Trophoblast cell (in vitro differentiated cells and primary cell): ENCODE data around the gene PADI1.

Experiments
- DNase-seq, 2 donors: peaks; one replicate each; pipeline ENCODE4 v3.0.0-alpha.2; 2016
- H2AFZ ChIP-seq: 2 replicates; pipeline ENCODE4 v1.6.1; 2013; ENCODE audit warnings: low read length, moderate library complexity, mild to moderate bottlenecking; ENCODE audit not compliant: insufficient read depth, poor library complexity
- H2AK5ac ChIP-seq: 2 replicates; pipeline ENCODE4 v1.6.1; 2013; ENCODE audit warnings: mild to moderate bottlenecking, low read length
- H2BK120ac ChIP-seq: 2 replicates; pipeline ENCODE4 v1.6.1; 2013; ENCODE audit warnings: low read length, mild to moderate bottlenecking, moderate library complexity; ENCODE audit not compliant: insufficient read depth, poor library complexity
- H2BK12ac ChIP-seq: 2 replicates; pipeline ENCODE4 v1.6.1; 2013; ENCODE audit warnings: mild to moderate bottlenecking, low read length, moderate library complexity
- H2BK5ac ChIP-seq: 2 replicates; pipeline ENCODE4 v1.6.1; 2013; ENCODE audit warnings: low read length, low read depth, moderate library complexity, mild to moderate bottlenecking; ENCODE audit not compliant: poor library complexity
- H3K14ac ChIP-seq: 2 replicates; pipeline ENCODE4 v1.6.1; 2013; ENCODE audit warnings: mild to moderate bottlenecking, low read length
- H3K18ac ChIP-seq: 2 replicates; pipeline ENCODE4 v1.6.1; 2013; ENCODE audit warnings: mild to moderate bottlenecking, low read length
- H3K23ac ChIP-seq: 2 replicates; pipeline ENCODE4 v1.6.1; 2013; ENCODE audit warnings: low read length
- H3K27ac ChIP-seq: 2 replicates; pipeline ENCODE4 v1.5.1; 2013; ENCODE audit warnings: low read depth, mild to moderate bottlenecking, inconsistent platforms, low read length, moderate library complexity
- H3K27me3 ChIP-seq: 2 replicates; pipeline ENCODE4 v1.6.1; 2013; ENCODE audit warnings: inconsistent platforms, mild to moderate bottlenecking, low read length, moderate library complexity; ENCODE audit not compliant: insufficient read depth
- H3K36me3 ChIP-seq, 2 experiments: 1 replicate in 1 of 2; 2 replicates in 1 of 2; pipeline ENCODE4 v1.6.1; 2013; ENCODE audit warnings: low read length in 2 of 2, mild to moderate bottlenecking in 2 of 2, moderate library complexity in 1 of 2; ENCODE audit not compliant: insufficient read depth in 2 of 2, control insufficient read depth in 1 of 2
- H3K4ac ChIP-seq: 2 replicates; pipeline ENCODE4 v1.6.1; 2013; ENCODE audit warnings: low read depth, mild to moderate bottlenecking, low read length, moderate library complexity
- H3K4me1 ChIP-seq, 2 experiments: 1 replicate in 1 of 2; 2 replicates in 1 of 2; pipeline ENCODE4 v1.6.1; 2013; ENCODE audit warnings: low read length in 2 of 2, mild to moderate bottlenecking in 2 of 2, moderate library complexity in 1 of 2; ENCODE audit not compliant: insufficient read depth in 2 of 2, control insufficient read depth in 1 of 2
- H3K4me2 ChIP-seq: 2 replicates; pipeline ENCODE4 v1.6.1; 2013; ENCODE audit warnings: inconsistent platforms, mild to moderate bottlenecking, low read length, moderate library complexity
- H3K4me3 ChIP-seq: 2 replicates; pipeline ENCODE4 v1.5.1; 2013; ENCODE audit warnings: mild to moderate bottlenecking, low read depth, low read length, inconsistent platforms
- H3K79me1 ChIP-seq: one replicate; pipeline ENCODE4 v1.6.1; 2013; ENCODE audit warnings: low read length
- H3K79me2 ChIP-seq: 2 replicates; pipeline ENCODE4 v1.6.1; 2013; ENCODE audit warnings: low read length, mild to moderate bottlenecking; ENCODE audit not compliant: control insufficient read depth, insufficient read depth, poor library complexity
- H3K9ac ChIP-seq: 2 replicates; pipeline ENCODE4 v1.6.1; 2013; ENCODE audit warnings: mild to moderate bottlenecking, low read length
- H3K9me3 ChIP-seq: 2 replicates; pipeline ENCODE4 v1.6.1; 2013; ENCODE audit warnings: low read depth, mild to moderate bottlenecking, control low read depth, inconsistent platforms, low read length; ENCODE audit not compliant: insufficient read depth
- H4K12ac ChIP-seq: 2 replicates; pipeline ENCODE4 v1.6.1; 2013; ENCODE audit warnings: low read depth, mild to moderate bottlenecking, low read length, moderate library complexity
- H4K8ac ChIP-seq: 2 replicates; pipeline ENCODE4 v1.6.1; 2013; ENCODE audit warnings: low read depth, mild to moderate bottlenecking, low read length, moderate library complexity
- H4K91ac ChIP-seq: one replicate; pipeline ENCODE4 v1.6.1; 2013; ENCODE audit warnings: low read depth, mild to moderate bottlenecking, low read length, moderate library complexity
- WGBS: extraction: QIAGEN DNeasy Blood & Tissue Kit; methylation state at CpG from one replicate; pipeline ENCODE4 v1.1.7; 2013; ENCODE audit warnings: missing lambda C conversion rate; ENCODE audit not compliant: insufficient read length, insufficient coverage; ENCODE audit errors: extremely low coverage; 5-methylcytosine and 5-hydroxymethylcytosine counted together

PADI1 gene

GRCh38 chr1:17246971-17247370 is 42.0 kb downstream of the PADI1 start:
- H3K79me2 ChIP-seq: no peaks in the 10 kb centered on the region
- no peak overlapping the region for H2BK12ac ChIP-seq
- H2AFZ ChIP-seq: no peak overlapping the region
- no peak overlapping the region for H3K23ac ChIP-seq
- no peak overlapping the region for H3K18ac ChIP-seq
- no peaks in the 10 kb centered on the region for H3K36me3 ChIP-seq
- H2BK120ac ChIP-seq: no peak overlapping the region
- H4K12ac ChIP-seq: no peak overlapping the region
- H3K4me3 ChIP-seq: no peak overlapping the region
- WGBS: no CpG with 5 or more reads among the region's 2 CpGs
- peaks cover 2% of the 10 kb centered on the region for H3K9me3 ChIP-seq
- no peak overlapping the region for H4K91ac ChIP-seq
- H4K8ac ChIP-seq: no peak overlapping the region
- H3K79me1 ChIP-seq: no peaks in the 10 kb centered on the region
- no peak for DNase-seq
- peaks cover 7 to 13% of the 10 kb centered on the region in 2 experiments for H3K4me1 ChIP-seq
- no peak overlapping the region for H3K4ac ChIP-seq
- no peaks in the 10 kb centered on the region for H3K27me3 ChIP-seq
- no peak overlapping the region for H3K14ac ChIP-seq
- no peak overlapping the region for H2BK5ac ChIP-seq
- H3K27ac ChIP-seq: no peak overlapping the region
- H2AK5ac ChIP-seq: no peak overlapping the region
- H3K4me2 ChIP-seq: no peak overlapping the region
- H3K9ac ChIP-seq: no peak overlapping the region

- Histone ChIP-seq H4K91ac (no peak within 1 kb of the TSS), H3K4me2 (no peak within 1 kb of the TSS), H2BK120ac (no peak within 1 kb of the TSS), H2BK12ac (no peak within 1 kb of the TSS), H3K4me1 (peaks cover 7 to 15% of the 10 kb centered on the region in 2 experiments), H3K18ac (no peak within 1 kb of the TSS), H4K8ac (no peak within 1 kb of the TSS), H3K9me3 (peaks cover 2% of the 10 kb centered on the region), H3K4me3 (no peak within 1 kb of the TSS), H3K27me3 (no peaks in the 10 kb centered on the region), H3K9ac (no peak within 1 kb of the TSS), H3K4ac (no peak within 1 kb of the TSS), H3K79me2 (no peaks in the 10 kb centered on the region), H3K27ac (no peak within 1 kb of the TSS), H3K36me3 (no peaks in the 10 kb centered on the region), H2BK5ac (no peak within 1 kb of the TSS), H3K14ac (no peak within 1 kb of the TSS), H2AFZ (no peak within 1 kb of the TSS), H3K79me1 (no peaks in the 10 kb centered on the region), H2AK5ac (no peak within 1 kb of the TSS), H3K23ac (no peak within 1 kb of the TSS), H4K12ac (no peak within 1 kb of the TSS)
- WGBS: no CpG with 5 or more reads among the region's 9 CpGs
- DNase-seq: no peak
Observed at GRCh38 chr1:17248781-17249180, 43.9 kb downstream of the PADI1 start, which contains the start of gene PADI3. Gene PADI3, plus strand, starts transcription at chr1:17249098. Its CDS starts 40 bp downstream, at chr1:17249138.

GRCh38 chr1:17250601-17251000 is 45.7 kb downstream of the PADI1 start:
- H3K4me1 ChIP-seq: peaks cover 2 to 6% of the 10 kb centered on the region in 2 experiments
- H4K8ac ChIP-seq: no peak overlapping the region
- no peak overlapping the region for H3K14ac ChIP-seq
- H3K79me1 ChIP-seq: no peaks in the 10 kb centered on the region
- H3K27ac ChIP-seq: no peak overlapping the region
- H3K18ac ChIP-seq: no peak overlapping the region
- no peak overlapping the region for H2BK12ac ChIP-seq
- no peak overlapping the region for H4K12ac ChIP-seq
- no peak for DNase-seq
- no peak overlapping the region for H3K23ac ChIP-seq
- no peak overlapping the region for H4K91ac ChIP-seq
- no peak overlapping the region for H2BK120ac ChIP-seq
- peaks cover 2% of the 10 kb centered on the region for H3K9me3 ChIP-seq
- H2BK5ac ChIP-seq: no peak overlapping the region
- no peak overlapping the region for H2AFZ ChIP-seq
- H3K4me2 ChIP-seq: no peak overlapping the region
- no peaks in the 10 kb centered on the region for H3K79me2 ChIP-seq
- no peaks in the 10 kb centered on the region for H3K36me3 ChIP-seq
- no peak overlapping the region for H3K9ac ChIP-seq
- H3K4ac ChIP-seq: no peak overlapping the region
- no peaks in the 10 kb centered on the region for H3K27me3 ChIP-seq
- no peak overlapping the region for H2AK5ac ChIP-seq
- no CpG with 5 or more reads among the region's 7 CpGs for WGBS
- H3K4me3 ChIP-seq: no peak overlapping the region

- no peak overlapping the region for H3K4me2 ChIP-seq
- H2AK5ac ChIP-seq: no peak overlapping the region
Observed at GRCh38 chr1:17251246-17251645, 46.3 kb downstream of the PADI1 start.

More at GRCh38 chr1:17251246-17251645, 46.3 kb downstream of the PADI1 start:
- no peak for DNase-seq
- H3K9ac ChIP-seq: no peak overlapping the region
- no peaks in the 10 kb centered on the region for H3K79me2 ChIP-seq
- H2BK12ac ChIP-seq: no peak overlapping the region
- H3K9me3 ChIP-seq: no peaks in the 10 kb centered on the region
- H3K4me3 ChIP-seq: no peak overlapping the region
- WGBS: no CpG with 5 or more reads among the region's 5 CpGs
- no peak overlapping the region for H2BK120ac ChIP-seq
- H3K79me1 ChIP-seq: no peaks in the 10 kb centered on the region
- peaks cover 0 to 2% of the 10 kb centered on the region in 2 experiments for H3K4me1 ChIP-seq
- H4K8ac ChIP-seq: no peak overlapping the region
- H3K4ac ChIP-seq: no peak overlapping the region
- H3K23ac ChIP-seq: no peak overlapping the region
- H2BK5ac ChIP-seq: no peak overlapping the region
- no peak overlapping the region for H3K27ac ChIP-seq
- H3K18ac ChIP-seq: no peak overlapping the region
- H3K27me3 ChIP-seq: no peaks in the 10 kb centered on the region
- no peak overlapping the region for H3K14ac ChIP-seq
- H3K36me3 ChIP-seq: no peaks in the 10 kb centered on the region
- no peak overlapping the region for H4K91ac ChIP-seq
- H2AFZ ChIP-seq: no peak overlapping the region
- no peak overlapping the region for H4K12ac ChIP-seq
